ENCODE measurements around the gene IPO9. TPM values are rescaled to one million over a fixed set of nuclear protein-coding genes. Genes with fewer than 3 reads are reported as not detected.

The IPO9 gene
- total and polyA plus RNA-seq, 2 donors from 2014 or later, result 21.6 to 39.7 TPM

DNA sequence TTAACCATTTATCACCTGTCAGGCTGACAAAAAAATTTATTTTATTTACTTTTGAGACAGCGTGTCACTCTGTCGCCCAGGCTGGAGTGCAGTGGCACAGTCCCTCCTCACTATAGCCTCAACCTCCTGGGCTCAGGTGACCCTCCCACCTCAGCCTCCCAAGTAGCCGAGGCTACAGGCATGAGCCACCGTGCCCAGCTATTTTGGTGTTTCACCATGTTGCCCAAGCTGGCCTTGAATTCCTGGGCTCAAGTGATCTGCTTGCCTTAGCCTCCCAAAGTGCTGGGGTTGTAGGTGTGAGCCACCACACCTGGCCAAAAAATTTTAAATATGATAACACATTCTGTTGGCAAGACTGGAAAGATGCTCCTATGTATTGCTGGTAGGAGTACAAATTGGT lies 11.1 kb downstream of the IPO9 start:
- no peak overlapping the region for H3K27ac ChIP-seq (ENCODE audit: low read depth in 2 of 2, low read length in 2 of 2)
- no peak overlapping the region for H3K9ac ChIP-seq (ENCODE audit: low read length in 3 of 3)
- FAIRE-seq (no peak), DNase-seq (no peak)
- no peaks in the 10 kb centered on the region for H3K36me3 ChIP-seq (ENCODE audit: control insufficient read depth in 2 of 3, insufficient read depth in 3 of 3, low read length in 3 of 3)
- intact Hi-C loops (cut with DNase I), result no loop called here
- TF ChIP-seq, protein P1, sequence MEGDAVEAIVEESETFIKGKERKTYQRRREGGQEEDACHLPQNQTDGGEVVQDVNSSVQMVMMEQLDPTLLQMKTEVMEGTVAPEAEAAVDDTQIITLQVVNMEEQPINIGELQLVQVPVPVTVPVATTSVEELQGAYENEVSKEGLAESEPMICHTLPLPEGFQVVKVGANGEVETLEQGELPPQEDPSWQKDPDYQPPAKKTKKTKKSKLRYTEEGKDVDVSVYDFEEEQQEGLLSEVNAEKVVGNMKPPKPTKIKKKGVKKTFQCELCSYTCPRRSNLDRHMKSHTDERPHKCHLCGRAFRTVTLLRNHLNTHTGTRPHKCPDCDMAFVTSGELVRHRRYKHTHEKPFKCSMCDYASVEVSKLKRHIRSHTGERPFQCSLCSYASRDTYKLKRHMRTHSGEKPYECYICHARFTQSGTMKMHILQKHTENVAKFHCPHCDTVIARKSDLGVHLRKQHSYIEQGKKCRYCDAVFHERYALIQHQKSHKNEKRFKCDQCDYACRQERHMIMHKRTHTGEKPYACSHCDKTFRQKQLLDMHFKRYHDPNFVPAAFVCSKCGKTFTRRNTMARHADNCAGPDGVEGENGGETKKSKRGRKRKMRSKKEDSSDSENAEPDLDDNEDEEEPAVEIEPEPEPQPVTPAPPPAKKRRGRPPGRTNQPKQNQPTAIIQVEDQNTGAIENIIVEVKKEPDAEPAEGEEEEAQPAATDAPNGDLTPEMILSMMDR (IDR thresholded peaks at IDR 0.05; ENCODE audit: borderline replicate concordance, extremely low read depth, insufficient read depth), result no peak
- H3K9me3 ChIP-seq (ENCODE audit: control insufficient read depth in 2 of 3, insufficient read depth in 1 of 3, low read length in 3 of 3), result no peaks in the 10 kb centered on the region
- H3K4me1 ChIP-seq (ENCODE audit: control insufficient read depth in 2 of 3, insufficient read depth in 2 of 3, low read depth in 1 of 3, low read length in 3 of 3), result no peaks in the 10 kb centered on the region
- no peaks in the 10 kb centered on the region for H3K27me3 ChIP-seq (ENCODE audit: control insufficient read depth, insufficient read depth, low read length)
- H3K4me3 ChIP-seq (ENCODE audit: low read length in 3 of 3), result no peak overlapping the region

DNA sequence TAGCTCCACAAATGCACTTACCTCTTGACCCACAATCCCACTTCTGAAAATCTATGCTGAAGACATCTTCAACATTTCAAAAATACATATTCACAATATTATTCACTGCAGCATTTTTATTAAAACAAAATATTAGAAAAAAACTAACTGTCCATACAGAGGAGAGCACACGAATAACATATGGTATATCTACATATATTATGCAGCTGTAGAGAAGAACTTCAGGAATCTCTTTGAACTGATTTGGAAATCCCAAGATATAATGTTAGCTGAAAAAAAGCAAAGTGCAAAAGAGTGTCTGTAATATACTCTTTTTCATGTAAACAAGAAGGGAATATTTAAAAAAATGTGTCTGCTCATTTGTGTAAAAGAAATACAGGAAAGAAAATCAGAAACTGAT lies 11.5 kb downstream of the IPO9 start:
- Histone ChIP-seq H3K27me3 (ENCODE audit: control insufficient read depth, insufficient read depth, low read length) (no peaks in the 10 kb centered on the region), H3K4me3 (ENCODE audit: low read length in 3 of 3) (no peak overlapping the region), H3K4me1 (ENCODE audit: control insufficient read depth in 2 of 3, insufficient read depth in 2 of 3, low read depth in 1 of 3, low read length in 3 of 3) (no peaks in the 10 kb centered on the region), H3K27ac (ENCODE audit: low read depth in 2 of 2, low read length in 2 of 2) (no peak overlapping the region), H3K9me3 (ENCODE audit: control insufficient read depth in 2 of 3, insufficient read depth in 1 of 3, low read length in 3 of 3) (no peaks in the 10 kb centered on the region), H3K9ac (ENCODE audit: low read length in 3 of 3) (no peak overlapping the region), H3K36me3 (ENCODE audit: control insufficient read depth in 2 of 3, insufficient read depth in 3 of 3, low read length in 3 of 3) (no peaks in the 10 kb centered on the region)
- no peak for FAIRE-seq
- no peak for DNase-seq
- TF ChIP-seq, protein P1 (IDR thresholded peaks at IDR 0.05; ENCODE audit: borderline replicate concordance, extremely low read depth, insufficient read depth), result no peak
- intact Hi-C loops (cut with DNase I), result no loop called here

DNA sequence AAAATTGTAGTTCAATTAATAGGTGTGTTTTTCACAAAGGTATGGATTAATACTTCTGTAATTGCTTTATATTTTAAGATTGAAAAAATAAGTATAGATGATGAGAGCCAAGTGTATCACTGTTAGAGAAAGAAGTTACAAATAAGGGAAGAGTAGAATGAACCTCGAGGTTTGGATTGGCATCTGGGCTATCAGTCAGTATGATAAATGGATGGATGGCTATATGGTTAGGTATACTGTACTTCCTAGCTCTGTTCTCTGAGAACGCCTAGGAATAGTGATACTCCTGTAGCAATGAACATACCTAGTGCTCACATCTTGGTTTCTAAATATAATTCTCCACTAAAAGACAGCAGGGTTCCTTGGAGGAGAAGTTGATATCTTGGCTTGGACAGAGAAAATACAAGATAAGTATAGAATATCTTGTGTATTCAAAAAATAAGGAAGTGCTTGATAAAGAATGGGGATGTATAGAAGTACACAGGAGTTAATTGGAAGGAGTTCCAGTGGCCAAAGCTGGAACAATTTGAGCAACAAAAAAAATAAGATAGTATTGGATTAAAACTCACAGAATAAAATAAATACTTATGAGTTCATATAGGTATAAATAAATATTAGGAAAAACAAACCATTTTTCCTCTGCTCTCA lies 12.4 kb downstream of the IPO9 start:
- Histone ChIP-seq H3K27me3 (ENCODE audit: control insufficient read depth, insufficient read depth, low read length) (no peaks in the 10 kb centered on the region), H3K4me3 (ENCODE audit: low read length in 3 of 3) (no peak overlapping the region), H3K9me3 (ENCODE audit: control insufficient read depth in 2 of 3, insufficient read depth in 1 of 3, low read length in 3 of 3) (no peaks in the 10 kb centered on the region), H3K36me3 (ENCODE audit: control insufficient read depth in 2 of 3, insufficient read depth in 3 of 3, low read length in 3 of 3) (no peaks in the 10 kb centered on the region), H3K27ac (ENCODE audit: low read depth in 2 of 2, low read length in 2 of 2) (no peak overlapping the region), H3K9ac (ENCODE audit: low read length in 3 of 3) (no peak overlapping the region), H3K4me1 (ENCODE audit: control insufficient read depth in 2 of 3, insufficient read depth in 2 of 3, low read depth in 1 of 3, low read length in 3 of 3) (no peaks in the 10 kb centered on the region)
- DNase-seq, result no peak
- TF ChIP-seq, protein P1 (IDR thresholded peaks at IDR 0.05; ENCODE audit: borderline replicate concordance, extremely low read depth, insufficient read depth), result no peak
- intact Hi-C loops (cut with DNase I), result no loop called here
- FAIRE-seq, result no peak
